ENCODE results near the gene MS4A7. TPM values are rescaled to one million over a fixed set of nuclear protein-coding genes. Genes with fewer than 3 reads are reported as not detected.

MS4A7 gene
- total RNA-seq, 4 donors from 2014 or later = 2.5 to 8.9 (median 7.4) TPM

DNA sequence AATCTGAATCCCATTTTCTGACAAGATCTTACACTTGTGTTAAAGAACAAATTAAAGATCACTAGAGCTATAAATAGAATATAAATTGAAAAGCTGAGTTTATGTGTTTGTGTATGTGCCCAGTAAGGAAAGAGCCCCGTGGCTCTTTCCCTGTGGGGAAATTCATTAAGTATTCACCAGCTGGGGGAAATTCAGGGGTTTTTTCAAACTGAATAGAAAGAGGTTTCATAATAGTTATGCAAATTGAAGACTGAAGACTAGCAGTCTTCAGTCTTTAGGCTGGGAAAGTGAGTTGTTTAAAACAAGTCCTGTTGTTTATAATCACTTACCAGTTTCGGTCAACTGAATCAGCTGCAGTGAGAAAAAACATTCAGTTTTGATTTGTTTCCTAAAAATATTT lies 11.3 kb upstream of the MS4A7 start:
- intact Hi-C loops (cut with DNase I; ENCODE audit: low total_unique reads) (loop anchor here (10.0 kb wide), 1 partner anchor 248 kb away; no protein-coding TSS in a partner anchor), in situ Hi-C loops (cut with MboI; ENCODE audit: low sequenced_read_pairs in 4 of 4) (loop anchor here in 1 of 4 donors (25.0 kb wide), 1 partner anchor 245 kb away; no protein-coding TSS in a partner anchor)
- H3K27me3 ChIP-seq = no peaks in the 10 kb centered on the region
- TF ChIP-seq, protein P1, sequence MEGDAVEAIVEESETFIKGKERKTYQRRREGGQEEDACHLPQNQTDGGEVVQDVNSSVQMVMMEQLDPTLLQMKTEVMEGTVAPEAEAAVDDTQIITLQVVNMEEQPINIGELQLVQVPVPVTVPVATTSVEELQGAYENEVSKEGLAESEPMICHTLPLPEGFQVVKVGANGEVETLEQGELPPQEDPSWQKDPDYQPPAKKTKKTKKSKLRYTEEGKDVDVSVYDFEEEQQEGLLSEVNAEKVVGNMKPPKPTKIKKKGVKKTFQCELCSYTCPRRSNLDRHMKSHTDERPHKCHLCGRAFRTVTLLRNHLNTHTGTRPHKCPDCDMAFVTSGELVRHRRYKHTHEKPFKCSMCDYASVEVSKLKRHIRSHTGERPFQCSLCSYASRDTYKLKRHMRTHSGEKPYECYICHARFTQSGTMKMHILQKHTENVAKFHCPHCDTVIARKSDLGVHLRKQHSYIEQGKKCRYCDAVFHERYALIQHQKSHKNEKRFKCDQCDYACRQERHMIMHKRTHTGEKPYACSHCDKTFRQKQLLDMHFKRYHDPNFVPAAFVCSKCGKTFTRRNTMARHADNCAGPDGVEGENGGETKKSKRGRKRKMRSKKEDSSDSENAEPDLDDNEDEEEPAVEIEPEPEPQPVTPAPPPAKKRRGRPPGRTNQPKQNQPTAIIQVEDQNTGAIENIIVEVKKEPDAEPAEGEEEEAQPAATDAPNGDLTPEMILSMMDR (IDR thresholded peaks at IDR 0.05 in 4 of 5, conservative IDR thresholded peaks at IDR 0.05 in 1 of 5) = no peak
- TF ChIP-seq POLR2A (IDR thresholded peaks at IDR 0.05) = no peak
- H3K9me3 ChIP-seq = no peaks in the 10 kb centered on the region
- ATAC-seq (no peak), DNase-seq (no peak)
- H3K4me3 ChIP-seq = no peak overlapping the region
- H3K36me3 ChIP-seq = no peaks in the 10 kb centered on the region
- no peaks in the 10 kb centered on the region for H3K4me1 ChIP-seq
- H3K27ac ChIP-seq = no peak overlapping the region

DNA sequence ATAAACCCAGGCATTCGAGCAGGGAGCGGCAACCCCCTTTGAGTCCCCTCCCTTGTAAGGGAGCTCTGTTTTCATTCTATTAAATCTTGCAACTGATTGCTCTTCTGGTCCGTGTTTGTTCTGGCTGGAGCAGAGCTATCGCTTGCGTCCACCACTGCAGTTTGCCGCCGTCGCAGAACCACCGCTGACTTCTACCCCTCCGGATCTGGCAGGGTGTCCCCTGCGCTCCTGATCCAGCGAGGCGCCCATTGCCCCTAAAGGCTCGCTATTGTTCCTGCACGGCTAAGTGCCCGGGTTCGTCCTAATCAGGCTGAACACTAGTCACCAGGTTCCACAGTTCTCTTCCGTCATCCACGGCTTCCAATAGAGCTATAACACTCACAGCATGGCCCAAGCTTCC lies 10.4 kb upstream of the MS4A7 start:
- Histone ChIP-seq H3K36me3 (no peaks in the 10 kb centered on the region), H3K27me3 (no peaks in the 10 kb centered on the region), H3K27ac (no peak overlapping the region), H3K4me1 (no peaks in the 10 kb centered on the region), H3K4me3 (no peak overlapping the region), H3K9me3 (no peaks in the 10 kb centered on the region)
- no peak for DNase-seq
- intact Hi-C loops (cut with DNase I; ENCODE audit: low total_unique reads) (loop anchor here (10.0 kb wide), 1 partner anchor 247 kb away; no protein-coding TSS in a partner anchor), in situ Hi-C loops (cut with MboI; ENCODE audit: low sequenced_read_pairs in 4 of 4) (loop anchor here in 1 of 4 donors (25.0 kb wide), 1 partner anchor 244 kb away; no protein-coding TSS in a partner anchor)
- ATAC-seq = no peak
- TF ChIP-seq, protein P1 (IDR thresholded peaks at IDR 0.05 in 4 of 5, conservative IDR thresholded peaks at IDR 0.05 in 1 of 5) = no peak
- TF ChIP-seq POLR2A (IDR thresholded peaks at IDR 0.05) = no peak

DNA sequence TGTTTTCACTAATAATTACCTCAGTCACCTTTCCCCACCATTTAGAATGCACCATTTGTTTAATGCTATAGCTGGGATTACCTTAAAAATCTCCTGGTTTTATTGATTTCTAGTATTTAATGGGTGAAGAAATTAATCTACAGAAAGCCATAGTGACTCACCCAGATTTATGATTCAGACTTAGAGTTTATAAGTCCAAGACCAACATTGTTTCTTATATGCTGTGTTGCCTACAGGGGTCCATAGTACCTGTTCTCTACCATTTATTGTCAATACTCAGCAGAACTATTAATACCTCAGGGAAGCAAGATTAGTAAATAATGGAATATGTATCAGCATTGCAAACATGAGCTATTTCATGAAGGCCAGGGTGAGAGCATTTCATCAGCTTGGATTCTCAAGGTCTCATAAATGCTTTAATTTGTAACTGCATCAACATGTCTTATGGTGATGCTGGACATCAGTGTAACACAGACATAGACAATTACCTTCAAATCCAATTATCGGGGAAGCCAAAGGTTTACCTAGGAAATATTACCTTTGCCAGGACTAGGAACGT lies 8.0 kb upstream of the MS4A7 start:
- Histone ChIP-seq H3K27me3 (no peaks in the 10 kb centered on the region), H3K36me3 (no peaks in the 10 kb centered on the region), H3K9me3 (no peaks in the 10 kb centered on the region), H3K4me1 (no peaks in the 10 kb centered on the region), H3K4me3 (no peak overlapping the region), H3K27ac (no peak overlapping the region)
- intact Hi-C loops (cut with DNase I; ENCODE audit: low total_unique reads) (no loop called here), in situ Hi-C loops (cut with MboI; ENCODE audit: low sequenced_read_pairs in 4 of 4) (loop anchor here in 1 of 4 donors (25.0 kb wide), 1 partner anchor 242 kb away; no protein-coding TSS in a partner anchor)
- no peak for ATAC-seq
- TF ChIP-seq, protein P1 (IDR thresholded peaks at IDR 0.05 in 4 of 5, conservative IDR thresholded peaks at IDR 0.05 in 1 of 5) = no peak
- no peak for TF ChIP-seq POLR2A (IDR thresholded peaks at IDR 0.05)
- no peak for DNase-seq

DNA sequence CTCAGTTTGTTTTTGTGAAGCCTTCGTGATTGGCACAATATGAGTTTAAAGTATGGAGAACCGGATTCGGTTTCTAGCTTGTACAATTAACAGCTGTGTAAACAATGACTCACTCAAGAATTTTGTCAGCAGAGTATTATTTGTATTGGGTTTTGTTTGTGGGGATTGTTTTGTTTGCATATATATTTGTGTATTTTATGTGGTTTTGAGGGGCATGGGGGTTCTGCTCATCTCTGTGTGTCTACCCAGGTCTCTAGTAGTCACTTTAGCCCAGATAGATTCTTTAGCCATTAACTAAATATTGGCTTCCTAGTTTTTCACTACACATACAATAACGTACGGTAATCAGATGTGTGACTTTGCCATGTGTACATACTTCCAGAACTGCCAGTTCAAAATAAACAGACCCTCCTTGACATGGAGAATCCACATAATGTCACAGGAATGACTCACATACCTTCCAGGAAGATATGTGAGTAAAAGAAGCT lies 7.5 kb upstream of the MS4A7 start:
- Histone ChIP-seq H3K27ac (no peak overlapping the region), H3K36me3 (no peaks in the 10 kb centered on the region), H3K9me3 (no peaks in the 10 kb centered on the region), H3K4me1 (no peaks in the 10 kb centered on the region), H3K4me3 (no peak overlapping the region), H3K27me3 (no peaks in the 10 kb centered on the region)
- intact Hi-C loops (cut with DNase I; ENCODE audit: low total_unique reads) = no loop called here
- no peak for DNase-seq
- in situ Hi-C loops (cut with MboI; ENCODE audit: low sequenced_read_pairs in 4 of 4) = loop anchor here in 1 of 4 donors (25.0 kb wide), 1 partner anchor 241 kb away; no protein-coding TSS in a partner anchor
- TF ChIP-seq, protein P1 (IDR thresholded peaks at IDR 0.05 in 4 of 5, conservative IDR thresholded peaks at IDR 0.05 in 1 of 5) = no peak
- no peak for TF ChIP-seq POLR2A (IDR thresholded peaks at IDR 0.05)
- no peak for ATAC-seq

Data from gastrocnemius medialis (tissue), 4 donors.